Spleen (tissue), 11 donors: ENCODE measurements around the gene FAR1. TPM values are rescaled to one million over a fixed set of nuclear protein-coding genes. Genes with fewer than 3 reads are reported as not detected.

Experiments
- DNase-seq: peaks from one replicate; pipeline ENCODE4 v3.0.0-alpha.2; 2020
- H3K27ac ChIP-seq, 8 donors: fragments of 200-600 bp; sonication (generic) in 7 of 8; 1 replicate in 4 of 8; 2 replicates in 4 of 8; pipeline versions ENCODE4 v1.5.0 to v1.8.0; 2016 to 2021; ENCODE audit warnings: inconsistent platforms in 4 of 8, mild to moderate bottlenecking in 4 of 8, moderate library complexity in 1 of 8
- H3K27me3 ChIP-seq, 7 donors: fragments of 200-600 bp; sonication (generic) in 6 of 7; replicated peaks in 1 of 7; 1 replicate in 4 of 7; 2 replicates in 3 of 7; pipeline versions ENCODE4 v1.5.0 to v1.8.0; 2016 to 2021; ENCODE audit warnings: inconsistent platforms in 3 of 7, mild to moderate bottlenecking in 1 of 7
- H3K36me3 ChIP-seq, 6 donors: fragments of 200-600 bp; sonication (generic) in 5 of 6; 1 replicate in 4 of 6; 2 replicates in 2 of 6; pipeline versions ENCODE4 v1.5.0 to v1.8.0; 2016 to 2021; ENCODE audit warnings: inconsistent platforms in 2 of 6
- H3K4me1 ChIP-seq, 6 donors: fragments of 200-600 bp; sonication (generic) in 5 of 6; 1 replicate in 3 of 6; 2 replicates in 3 of 6; pipeline versions ENCODE4 v1.5.0 to v1.8.0; 2016 to 2021; ENCODE audit warnings: inconsistent platforms in 3 of 6
- H3K4me3 ChIP-seq, 8 donors: fragments of 200-600 bp; sonication (generic) in 7 of 8; 1 replicate in 4 of 8; 2 replicates in 4 of 8; pipeline versions ENCODE4 v1.5.0 to v1.8.0; 2016 to 2021; ENCODE audit warnings: inconsistent platforms in 4 of 8, mild to moderate bottlenecking in 4 of 8, moderate library complexity in 2 of 8
- H3K9me3 ChIP-seq, 8 donors: fragments of 200-600 bp; sonication (generic) in 7 of 8; 1 replicate in 4 of 8; 2 replicates in 4 of 8; pipeline versions ENCODE4 v1.5.0 to v1.8.0; 2016 to 2021; ENCODE audit warnings: inconsistent platforms in 4 of 8
- POLR2A ChIP-seq, 3 donors: fragments of 450-650 bp; IDR thresholded peaks; one replicate each; pipeline ENCODE4 v1.5.1; 2017; ENCODE audit warnings: antibody characterized with exemption in 3 of 3, mild to moderate bottlenecking in 1 of 3
- POLR2AphosphoS5 ChIP-seq, 3 donors: sonication (generic); formaldehyde crosslinking; IDR thresholded peaks; one replicate each; pipeline ENCODE4 v1.5.1; 2017; ENCODE audit warnings: antibody characterized with exemption in 3 of 3
- WGBS, 5 donors: extraction: QIAGEN DNeasy Blood & Tissue Kit in 3 of 5; methylation state at CpG; one replicate each; pipeline versions ENCODE4 v1.1.5 to v1.1.7; 2013 to 2018; 5-methylcytosine and 5-hydroxymethylcytosine counted together
- intact Hi-C: fragments of 100-400 bp; cut with DNase I; formaldehyde crosslinking; loops from one replicate; pipeline ENCODE4 v1.15.0; 2023; ENCODE audit warnings: low total_unique reads
- polyA plus RNA-seq, 3 donors: library from polyadenylated mRNA; stranded (reverse); fragments of 200-250 nt; gene quantifications; one replicate each; pipeline ENCODE4 v1.2.1, GENCODE V29; 2013
- total RNA-seq, 7 donors: library from RNA; depleted of rRNA in 3 of 7; stranded (reverse); fragments of >200 nt in 3 of 7; fragmentation: NEBNext Ultra II Directional in 4 of 7; extraction: Animal tissue kit (Norgen Biotek cat#: 25700) in 4 of 7; gene quantifications; one replicate each; pipeline versions ENCODE4 v1.1.0 to v1.2.1, GENCODE V29; 2016 to 2021
- TF ChIP-seq, protein P1 (sequence below), 11 experiments: fragments of 200-600 bp in 7 of 11; fragments of 450-650 bp in 4 of 11; sonication (generic) in 4 of 11; IDR thresholded peaks in 8 of 11; conservative IDR thresholded peaks in 3 of 11; 1 replicate in 7 of 11; 2 replicates in 4 of 11; pipeline versions ENCODE4 v1.4.0 to v1.8.0; 2016 to 2021; ENCODE audit warnings: antibody characterized with exemption in 11 of 11, inconsistent platforms in 4 of 11, mild to moderate bottlenecking in 1 of 11
- donor health status: healthy with polysubstance abuse.
- donor health status: DM: no; HTN: no; CAD: no; lungs with moderate emphysema.
- donor health status: DM: no; HTN: no; CAD: no.
- donor health status: Bipolar disorder and iron deficiency.
- donor health status: healthy.
- donor health status: DM: no; HTN: no; CAD: no.
- donor health status: DM: yes; HTN: yes; CAD: no.

Gene FAR1
- total and polyA plus RNA-seq, 10 donors, result 13.6 to 83.2 (median 58.1) TPM

DNA sequence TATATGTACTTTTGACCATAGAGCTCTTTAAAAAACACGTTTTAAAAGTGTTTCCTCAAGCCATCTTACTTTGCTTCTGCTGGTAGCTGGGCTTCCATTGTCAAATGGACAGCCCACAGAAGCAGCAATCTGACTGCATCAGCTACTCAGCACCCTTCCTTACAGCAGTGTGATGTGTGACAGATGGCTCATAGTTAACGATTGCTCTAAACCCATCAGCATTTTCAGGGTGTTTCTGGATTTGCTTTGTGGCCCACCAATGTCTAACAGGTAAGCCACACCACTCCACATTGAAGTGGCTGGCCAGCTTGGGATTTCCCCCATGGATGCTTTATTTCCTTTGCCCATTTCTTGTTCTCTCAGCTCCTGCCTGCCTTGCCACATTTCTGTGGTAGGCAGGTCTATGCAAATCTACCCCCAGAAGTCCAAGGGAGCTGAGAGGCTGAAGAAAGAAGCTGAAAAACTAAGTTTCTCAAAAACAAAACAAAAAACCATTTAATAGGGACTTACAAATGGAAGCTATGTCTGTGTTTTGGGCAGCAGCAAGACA, 7.3 kb upstream of the FAR1 start:
- no peak for TF ChIP-seq POLR2A (IDR thresholded peaks at IDR 0.05)
- TF ChIP-seq, protein P1, sequence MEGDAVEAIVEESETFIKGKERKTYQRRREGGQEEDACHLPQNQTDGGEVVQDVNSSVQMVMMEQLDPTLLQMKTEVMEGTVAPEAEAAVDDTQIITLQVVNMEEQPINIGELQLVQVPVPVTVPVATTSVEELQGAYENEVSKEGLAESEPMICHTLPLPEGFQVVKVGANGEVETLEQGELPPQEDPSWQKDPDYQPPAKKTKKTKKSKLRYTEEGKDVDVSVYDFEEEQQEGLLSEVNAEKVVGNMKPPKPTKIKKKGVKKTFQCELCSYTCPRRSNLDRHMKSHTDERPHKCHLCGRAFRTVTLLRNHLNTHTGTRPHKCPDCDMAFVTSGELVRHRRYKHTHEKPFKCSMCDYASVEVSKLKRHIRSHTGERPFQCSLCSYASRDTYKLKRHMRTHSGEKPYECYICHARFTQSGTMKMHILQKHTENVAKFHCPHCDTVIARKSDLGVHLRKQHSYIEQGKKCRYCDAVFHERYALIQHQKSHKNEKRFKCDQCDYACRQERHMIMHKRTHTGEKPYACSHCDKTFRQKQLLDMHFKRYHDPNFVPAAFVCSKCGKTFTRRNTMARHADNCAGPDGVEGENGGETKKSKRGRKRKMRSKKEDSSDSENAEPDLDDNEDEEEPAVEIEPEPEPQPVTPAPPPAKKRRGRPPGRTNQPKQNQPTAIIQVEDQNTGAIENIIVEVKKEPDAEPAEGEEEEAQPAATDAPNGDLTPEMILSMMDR (IDR thresholded peaks at IDR 0.05 in 8 of 11, conservative IDR thresholded peaks at IDR 0.05 in 3 of 11), result no peak
- TF ChIP-seq POLR2AphosphoS5 (IDR thresholded peaks at IDR 0.05), result no peak
- intact Hi-C loops, result no loop called here

DNA sequence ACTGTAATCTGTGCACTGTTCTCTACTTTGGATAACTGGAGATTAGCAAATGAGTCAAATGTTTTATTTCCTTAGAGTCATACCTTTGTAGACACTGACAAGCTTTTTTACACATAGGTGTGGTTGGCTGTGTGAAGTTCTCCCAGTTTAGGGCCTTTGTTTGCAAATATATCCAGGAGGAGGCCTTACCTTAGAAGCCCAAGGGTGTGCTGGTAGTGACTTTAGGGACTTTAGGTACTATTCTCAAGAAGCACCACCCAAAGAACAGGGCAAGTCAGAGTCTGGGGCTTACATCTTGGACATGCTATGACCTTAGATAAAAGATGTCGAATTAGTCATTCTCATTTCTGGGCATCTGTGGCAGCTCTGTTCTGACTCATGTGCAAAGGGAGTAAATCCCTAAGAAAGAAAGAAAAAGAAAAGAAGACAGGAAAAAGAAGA, 4.8 kb upstream of the FAR1 start:
- peaks cover 4 to 23% (median 21%) of the 10 kb centered on the region in 8 donors for H3K9me3 ChIP-seq
- TF ChIP-seq POLR2A (IDR thresholded peaks at IDR 0.05) (no peak), POLR2AphosphoS5 (IDR thresholded peaks at IDR 0.05) (no peak)
- TF ChIP-seq, protein P1 (IDR thresholded peaks at IDR 0.05 in 8 of 11, conservative IDR thresholded peaks at IDR 0.05 in 3 of 11), result no peak
- WGBS, 5 donors, result 90 to 100% (median 92%) methylated on average over 1 of the region's 1 CpG
- H3K4me3 ChIP-seq, result no peak overlapping the region
- intact Hi-C loops, result no loop called here
- no peaks in the 10 kb centered on the region for H3K27me3 ChIP-seq
- peaks cover 0 to 11% (median 10%) of the 10 kb centered on the region in 6 donors for H3K4me1 ChIP-seq
- no peak for DNase-seq
- H3K27ac ChIP-seq, result no peak overlapping the region
- H3K36me3 ChIP-seq, result no peaks in the 10 kb centered on the region

More for the DNA sequence above, 7.3 kb upstream of the FAR1 start:
- H3K36me3 ChIP-seq, result no peaks in the 10 kb centered on the region
- no peaks in the 10 kb centered on the region for H3K27me3 ChIP-seq
- H3K4me1 ChIP-seq, result no peaks in the 10 kb centered on the region
- no peak overlapping the region for H3K27ac ChIP-seq
- DNase-seq, result no peak
- WGBS, 5 donors, result 41 to 66% (median 56%) methylated on average over 2 of the region's 2 CpGs
- peaks cover 4 to 45% (median 39%) of the 10 kb centered on the region in 8 donors for H3K9me3 ChIP-seq
- H3K4me3 ChIP-seq, result no peak overlapping the region

DNA sequence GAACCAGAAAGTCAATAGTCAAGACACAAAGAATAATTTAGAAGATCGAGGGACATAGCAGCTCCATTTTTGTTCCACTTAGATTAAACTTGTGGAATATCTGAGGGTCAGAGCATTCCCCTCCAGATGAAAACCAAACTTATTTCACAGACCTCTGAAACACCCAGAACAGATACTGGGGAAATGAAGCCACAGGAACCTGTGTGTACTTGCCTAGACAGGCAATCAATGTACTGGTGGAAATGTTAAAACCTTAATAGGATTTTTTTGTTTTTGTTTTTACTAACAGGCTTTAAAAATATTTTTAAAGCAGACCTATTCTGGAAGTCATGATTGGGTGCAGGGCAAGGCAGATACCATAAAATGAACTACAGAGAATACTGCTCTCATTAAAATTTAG, 4.1 kb upstream of the FAR1 start:
- no peak for DNase-seq
- H3K4me3 ChIP-seq, result no peak overlapping the region
- H3K27ac ChIP-seq, result no peak overlapping the region
- TF ChIP-seq POLR2A (IDR thresholded peaks at IDR 0.05) (no peak), POLR2AphosphoS5 (IDR thresholded peaks at IDR 0.05) (no peak)
- TF ChIP-seq, protein P1 (IDR thresholded peaks at IDR 0.05 in 8 of 11, conservative IDR thresholded peaks at IDR 0.05 in 3 of 11), result no peak
- 71 to 92% (median 84%) methylated on average over 1 of the region's 1 CpG for WGBS, 5 donors
- H3K9me3 ChIP-seq, result peaks cover 3 to 16% (median 14%) of the 10 kb centered on the region in 8 donors
- no peaks in the 10 kb centered on the region for H3K27me3 ChIP-seq
- H3K36me3 ChIP-seq, result no peaks in the 10 kb centered on the region
- intact Hi-C loops, result no loop called here
- H3K4me1 ChIP-seq, result peaks cover 0 to 14% (median 11%) of the 10 kb centered on the region in 6 donors

DNA sequence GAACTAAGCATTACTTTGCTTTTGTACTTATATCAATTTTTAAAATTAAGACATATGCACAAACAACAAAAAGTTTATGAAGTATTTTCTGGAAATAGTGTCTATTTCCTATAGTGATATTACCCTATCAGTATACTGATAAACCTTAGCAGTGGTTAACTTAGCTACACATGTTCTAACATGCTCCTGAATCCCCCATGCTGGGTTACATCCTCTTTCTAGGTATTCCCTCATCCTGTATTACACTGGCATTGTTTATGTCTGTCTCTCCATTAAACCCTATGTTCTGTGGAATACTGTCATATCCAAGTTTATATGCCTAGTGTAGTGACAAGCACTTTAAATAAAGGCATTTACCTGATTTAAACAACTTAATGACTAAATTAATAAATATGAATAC, 1.8 kb upstream of the FAR1 start:
- TF ChIP-seq POLR2AphosphoS5 (IDR thresholded peaks at IDR 0.05) (no peak), POLR2A (IDR thresholded peaks at IDR 0.05) (no peak)
- TF ChIP-seq, protein P1 (IDR thresholded peaks at IDR 0.05 in 8 of 11, conservative IDR thresholded peaks at IDR 0.05 in 3 of 11), result no peak
- Histone ChIP-seq H3K9me3 (no peaks in the 10 kb centered on the region), H3K27ac (no peak overlapping the region), H3K4me1 (peaks cover 14 to 37% (median 34%) of the 10 kb centered on the region in 6 donors), H3K27me3 (no peaks in the 10 kb centered on the region), H3K36me3 (no peaks in the 10 kb centered on the region), H3K4me3 (no peak overlapping the region)
- intact Hi-C loops, result no loop called here
- no peak for DNase-seq
